CD4-positive, alpha-beta T cell (primary cell): Measurements from ENCODE around the gene B9D1. TPM values are rescaled to one million over a fixed set of nuclear protein-coding genes. Genes with fewer than 3 reads are reported as not detected.

Experiments used
- ATAC-seq: fragments of 200-7000 bp; cut with Tn5 transposase; one replicate; pipeline ENCODE4 v1.10.0; 2022; ENCODE audit warnings: mild to moderate bottlenecking; ENCODE audit not compliant: poor library complexity
- CTCF ChIA-PET: fragments of 350-600 bp; sonication (Branson Sonifier 250); formaldehyde crosslinking; loops from one replicate; lab custom pipeline; 2021; ENCODE audit warnings: antibody characterized with exemption, inconsistent platforms; lab: Charles Lee
- POLR2A ChIA-PET: fragments of 350-600 bp; sonication (Branson Sonifier 250); formaldehyde crosslinking; loops from one replicate; lab custom pipeline; 2021; ENCODE audit warnings: antibody characterized with exemption, inconsistent platforms; lab: Charles Lee
- DNase-seq, 14 experiments: peaks; one replicate each; pipeline ENCODE4 v3.0.0-alpha.2; 2013 to 2020; ENCODE audit warnings: mixed read lengths in 2 of 14
- H3K27ac ChIP-seq, 2 donors: one replicate each; pipeline versions ENCODE4 v1.5.1 to v1.7.0; 2013; ENCODE audit warnings: low read length in 2 of 2, low read depth in 1 of 2, mild to moderate bottlenecking in 1 of 2
- H3K27me3 ChIP-seq, 2 experiments: 1 replicate in 1 of 2; 2 replicates in 1 of 2; pipeline versions ENCODE4 v1.6.1 to v1.7.0; 2013; ENCODE audit warnings: low read length in 2 of 2, control low read depth in 1 of 2, mild to moderate bottlenecking in 1 of 2, moderate library complexity in 1 of 2; ENCODE audit not compliant: insufficient read depth in 2 of 2, control insufficient read depth in 1 of 2
- H3K36me3 ChIP-seq: one replicate; pipeline ENCODE4 v1.6.1; 2013; ENCODE audit warnings: low read length, control low read depth; ENCODE audit not compliant: insufficient read depth
- H3K4me1 ChIP-seq: one replicate; pipeline ENCODE4 v1.6.1; 2013; ENCODE audit warnings: low read length, control low read depth; ENCODE audit not compliant: insufficient read depth
- H3K4me3 ChIP-seq: one replicate; pipeline ENCODE4 v1.5.1; 2013; ENCODE audit warnings: mild to moderate bottlenecking, low read length, moderate library complexity
- H3K9me3 ChIP-seq, 2 experiments: 1 replicate in 1 of 2; 2 replicates in 1 of 2; pipeline versions ENCODE4 v1.6.1 to v1.7.0; 2013; ENCODE audit warnings: low read length in 2 of 2, mild to moderate bottlenecking in 2 of 2, control low read depth in 1 of 2, moderate library complexity in 1 of 2; ENCODE audit not compliant: control insufficient read depth in 1 of 2, insufficient read depth in 1 of 2
- H3K27ac Mint-ChIP-seq: one replicate; pipeline ENCODE4 v1.8.0; 2020; ENCODE audit warnings: mixed read lengths
- H3K27me3 Mint-ChIP-seq: one replicate; pipeline ENCODE4 v1.8.0; 2021; ENCODE audit warnings: mixed read lengths
- H3K36me3 Mint-ChIP-seq: one replicate; pipeline ENCODE4 v1.8.0; 2021; ENCODE audit warnings: low read depth, mixed read lengths
- H3K4me1 Mint-ChIP-seq: one replicate; pipeline ENCODE4 v1.8.0; 2021; ENCODE audit warnings: low read depth, mixed read lengths
- H3K4me3 Mint-ChIP-seq: one replicate; pipeline ENCODE4 v1.8.0; 2020; ENCODE audit warnings: mild to moderate bottlenecking, mixed read lengths
- H3K9me3 Mint-ChIP-seq: one replicate; pipeline ENCODE4 v1.8.0; 2020; ENCODE audit warnings: mixed read lengths
- CTCF ChIP-seq: fragments of 200-600 bp; IDR thresholded peaks from one replicate; pipeline ENCODE4 v1.8.0; 2022; ENCODE audit warnings: antibody characterized with exemption, mild to moderate bottlenecking
- intact Hi-C, 2 experiments: fragments of 100-400 bp; cut with DNase I in 1 of 2; cut with micrococcal nuclease in 1 of 2; formaldehyde crosslinking; loops; one replicate each; pipeline versions ENCODE4 v1.15.1 to v1.9.0; 2023 to 2025; cut with DNase I, micrococcal nuclease
- total RNA-seq, 174 experiments: library from RNA in 2 of 174; stranded (reverse) in 2 of 174; gene quantifications; one replicate each; pipeline ENCODE4 v1.2.3 and lab custom pipeline; 2021 to 2026

The B9D1 gene
- total RNA-seq, 2 experiments from 2014 or later: 0.66 to 0.73 TPM

GRCh38 chr17:19329136-19329535, 33.4 kb downstream of the B9D1 start:
- intact Hi-C loops: no loop called here
- DNase-seq: no peak
- Histone ChIP-seq H3K27ac (no peak overlapping the region), H3K27me3 (no peaks in the 10 kb centered on the region), H3K4me1 (no peaks in the 10 kb centered on the region), H3K4me3 (no peak overlapping the region), H3K9me3 (peaks cover 3 to 7% of the 10 kb centered on the region in 2 experiments), H3K36me3 (no peaks in the 10 kb centered on the region)
- Mint-ChIP-seq H3K27me3 (peaks cover 6% of the 10 kb centered on the region), H3K27ac (no peak overlapping the region), H3K36me3 (no peaks in the 10 kb centered on the region), H3K9me3 (no peaks in the 10 kb centered on the region), H3K4me1 (no peaks in the 10 kb centered on the region), H3K4me3 (no peak overlapping the region)
- ChIA-PET POLR2A (no interaction called here), CTCF (no interaction called here)
- no peak for ATAC-seq
- no peak for TF ChIP-seq CTCF

GRCh38 chr17:19328441-19329061, 34.0 kb downstream of the B9D1 start:
- intact Hi-C loops: no loop called here
- H3K4me1 Mint-ChIP-seq: no peaks in the 10 kb centered on the region
- CTCF ChIA-PET: no interaction called here

GRCh38 chr17:19327031-19327783, 35.3 kb downstream of the B9D1 start:
- Mint-ChIP-seq H3K36me3 (no peaks in the 10 kb centered on the region), H3K9me3 (no peaks in the 10 kb centered on the region), H3K27me3 (peaks cover 10% of the 10 kb centered on the region), H3K4me1 (no peaks in the 10 kb centered on the region), H3K4me3 (no peak overlapping the region), H3K27ac (no peak overlapping the region)
- Histone ChIP-seq H3K4me1 (no peaks in the 10 kb centered on the region), H3K9me3 (peaks cover 3 to 7% of the 10 kb centered on the region in 2 experiments), H3K27ac (no peak overlapping the region), H3K27me3 (no peaks in the 10 kb centered on the region), H3K36me3 (no peaks in the 10 kb centered on the region), H3K4me3 (no peak overlapping the region)
- ChIA-PET POLR2A (no interaction called here), CTCF (no interaction called here)
- ATAC-seq (no peak), DNase-seq (no peak)
- no peak for TF ChIP-seq CTCF
- intact Hi-C loops: no loop called here

More at GRCh38 chr17:19328441-19329061, 34.0 kb downstream of the B9D1 start:
- POLR2A ChIA-PET: interaction anchor here (0.6 kb wide), 1 partner anchor 853 kb away, joined by 4 read pairs; no protein-coding TSS in a partner anchor
- Histone ChIP-seq H3K4me3 (no peak overlapping the region), H3K27me3 (no peaks in the 10 kb centered on the region), H3K27ac (no peak overlapping the region), H3K9me3 (peaks cover 3 to 7% of the 10 kb centered on the region in 2 experiments), H3K36me3 (no peaks in the 10 kb centered on the region), H3K4me1 (no peaks in the 10 kb centered on the region)
- DNase-seq (peak in 1 of 14 experiments; percentile 29), ATAC-seq (no peak)
- no peak overlapping the region for H3K4me3 Mint-ChIP-seq
- H3K36me3 Mint-ChIP-seq: no peaks in the 10 kb centered on the region
- TF ChIP-seq CTCF: no peak
- H3K27ac Mint-ChIP-seq: no peak overlapping the region
- no peaks in the 10 kb centered on the region for H3K9me3 Mint-ChIP-seq
- peaks cover 10% of the 10 kb centered on the region for H3K27me3 Mint-ChIP-seq
